ENCODE results near the gene FIG4.

DNA sequence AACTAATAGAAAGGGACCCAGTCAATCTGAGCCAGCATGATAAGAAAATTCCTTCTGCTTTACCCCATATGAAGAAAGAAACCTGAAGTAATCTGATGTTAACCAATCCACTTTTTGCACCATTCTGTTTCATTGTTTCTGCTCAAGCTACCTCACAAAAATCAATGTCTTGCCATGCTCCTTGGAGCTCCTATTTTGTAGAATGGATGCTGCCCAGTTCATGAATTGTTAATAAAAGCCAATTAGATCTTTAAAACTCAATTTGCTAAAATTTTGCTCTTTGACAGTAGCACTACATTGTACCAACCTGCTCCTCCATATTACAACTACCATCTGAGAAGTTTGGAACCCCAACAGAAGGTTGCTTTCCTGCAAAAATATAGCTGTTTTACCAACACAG, 170.8 kb downstream of the FIG4 start:
- TF ChIP-seq, protein P1, sequence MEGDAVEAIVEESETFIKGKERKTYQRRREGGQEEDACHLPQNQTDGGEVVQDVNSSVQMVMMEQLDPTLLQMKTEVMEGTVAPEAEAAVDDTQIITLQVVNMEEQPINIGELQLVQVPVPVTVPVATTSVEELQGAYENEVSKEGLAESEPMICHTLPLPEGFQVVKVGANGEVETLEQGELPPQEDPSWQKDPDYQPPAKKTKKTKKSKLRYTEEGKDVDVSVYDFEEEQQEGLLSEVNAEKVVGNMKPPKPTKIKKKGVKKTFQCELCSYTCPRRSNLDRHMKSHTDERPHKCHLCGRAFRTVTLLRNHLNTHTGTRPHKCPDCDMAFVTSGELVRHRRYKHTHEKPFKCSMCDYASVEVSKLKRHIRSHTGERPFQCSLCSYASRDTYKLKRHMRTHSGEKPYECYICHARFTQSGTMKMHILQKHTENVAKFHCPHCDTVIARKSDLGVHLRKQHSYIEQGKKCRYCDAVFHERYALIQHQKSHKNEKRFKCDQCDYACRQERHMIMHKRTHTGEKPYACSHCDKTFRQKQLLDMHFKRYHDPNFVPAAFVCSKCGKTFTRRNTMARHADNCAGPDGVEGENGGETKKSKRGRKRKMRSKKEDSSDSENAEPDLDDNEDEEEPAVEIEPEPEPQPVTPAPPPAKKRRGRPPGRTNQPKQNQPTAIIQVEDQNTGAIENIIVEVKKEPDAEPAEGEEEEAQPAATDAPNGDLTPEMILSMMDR (conservative IDR thresholded peaks at IDR 0.05; ENCODE audit: low read depth, low read length): no peak
- TF ChIP-seq EZH2 (IDR thresholded peaks at IDR 0.05; ENCODE audit: borderline replicate concordance, low read depth, low read length, poor library complexity, severe bottlenecking): no peak

Measured in A673 (cell line).